Raji (cell line): ENCODE data around the gene BUD23.

Experiments used
- POLR2A ChIP-seq: IDR thresholded peaks from 2 replicates; pipeline ENCODE4 v1.6.1; 2011; ENCODE audit warnings: low read depth, low read length, control low read depth; ENCODE audit not compliant: insufficient read depth

The BUD23 gene

GRCh38 chr7:73682745-73683055 lies 697 bp upstream of the BUD23 start:
- TF ChIP-seq POLR2A, result no peak

- no peak for TF ChIP-seq POLR2A
Observed at GRCh38 chr7:73683788-73684693, 644 bp downstream of the BUD23 start.

- TF ChIP-seq POLR2A, result no peak
Observed at GRCh38 chr7:73685311-73685710, 1.9 kb downstream of the BUD23 start.

- no peak for TF ChIP-seq POLR2A
Observed at GRCh38 chr7:73688288-73688687, 4.9 kb downstream of the BUD23 start.

- no peak for TF ChIP-seq POLR2A
Observed at GRCh38 chr7:73690646-73691045, 7.2 kb downstream of the BUD23 start.

GRCh38 chr7:73696372-73696771 lies 13.0 kb downstream of the BUD23 start:
- TF ChIP-seq POLR2A, result no peak

GRCh38 chr7:73698410-73698809 lies 15.0 kb downstream of the BUD23 start:
- no peak for TF ChIP-seq POLR2A

GRCh38 chr7:73699370-73700068 lies 16.1 kb downstream of the BUD23 start:
- TF ChIP-seq POLR2A, result no peak

- TF ChIP-seq POLR2A, result no peak
Observed at GRCh38 chr7:73700069-73700423, 16.6 kb downstream of the BUD23 start.

GRCh38 chr7:73700581-73701134 lies 17.3 kb downstream of the BUD23 start:
- TF ChIP-seq POLR2A, result no peak

GRCh38 chr7:73701357-73701995 lies 18.1 kb downstream of the BUD23 start:
- TF ChIP-seq POLR2A, result no peak

GRCh38 chr7:73702226-73702625 lies 18.8 kb downstream of the BUD23 start:
- no peak for TF ChIP-seq POLR2A

GRCh38 chr7:73702665-73703064 lies 19.3 kb downstream of the BUD23 start:
- no peak for TF ChIP-seq POLR2A

- TF ChIP-seq POLR2A, result no peak
Observed at GRCh38 chr7:73703225-73703624, 19.8 kb downstream of the BUD23 start.

GRCh38 chr7:73703757-73704639 lies 20.6 kb downstream of the BUD23 start:
- TF ChIP-seq POLR2A, result no peak
